ENCODE measurements around the gene ADCY9.
"Not testable (repeated sequence)": the region's sequence is repeated elsewhere in the genome, so short reads cannot be mapped to it uniquely, and the experiment has no call there.

ADCY9 gene

DNA sequence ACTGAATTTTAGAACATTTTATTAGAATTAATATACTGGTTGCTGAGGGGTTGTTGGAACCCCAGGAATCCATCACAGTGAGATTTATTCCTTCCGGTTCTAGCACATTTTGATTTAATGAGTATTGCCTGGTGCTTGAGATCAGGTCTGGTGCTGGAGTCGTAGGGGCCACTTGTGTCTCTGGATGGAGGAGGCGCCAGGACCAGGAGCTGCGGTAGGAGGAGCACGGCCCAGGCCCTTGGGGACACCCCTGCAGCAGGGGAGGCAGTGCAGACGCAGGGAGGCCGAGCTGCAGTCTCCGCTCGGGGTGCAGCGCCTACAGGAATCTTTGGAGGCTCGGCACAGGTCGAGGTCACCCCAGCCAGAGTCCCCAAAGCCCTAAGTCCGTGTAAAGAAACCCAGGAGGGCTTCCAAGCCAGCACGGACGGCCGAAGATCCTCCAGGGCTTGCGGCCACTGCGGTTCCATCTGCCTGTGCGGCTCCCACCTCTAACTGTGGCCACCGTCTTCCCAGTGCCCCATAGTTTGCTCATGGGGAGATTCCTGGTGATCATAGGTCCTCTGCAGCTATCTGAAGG is 169.6 kb downstream of the ADCY9 start:
- no peak for DNase-seq

DNA sequence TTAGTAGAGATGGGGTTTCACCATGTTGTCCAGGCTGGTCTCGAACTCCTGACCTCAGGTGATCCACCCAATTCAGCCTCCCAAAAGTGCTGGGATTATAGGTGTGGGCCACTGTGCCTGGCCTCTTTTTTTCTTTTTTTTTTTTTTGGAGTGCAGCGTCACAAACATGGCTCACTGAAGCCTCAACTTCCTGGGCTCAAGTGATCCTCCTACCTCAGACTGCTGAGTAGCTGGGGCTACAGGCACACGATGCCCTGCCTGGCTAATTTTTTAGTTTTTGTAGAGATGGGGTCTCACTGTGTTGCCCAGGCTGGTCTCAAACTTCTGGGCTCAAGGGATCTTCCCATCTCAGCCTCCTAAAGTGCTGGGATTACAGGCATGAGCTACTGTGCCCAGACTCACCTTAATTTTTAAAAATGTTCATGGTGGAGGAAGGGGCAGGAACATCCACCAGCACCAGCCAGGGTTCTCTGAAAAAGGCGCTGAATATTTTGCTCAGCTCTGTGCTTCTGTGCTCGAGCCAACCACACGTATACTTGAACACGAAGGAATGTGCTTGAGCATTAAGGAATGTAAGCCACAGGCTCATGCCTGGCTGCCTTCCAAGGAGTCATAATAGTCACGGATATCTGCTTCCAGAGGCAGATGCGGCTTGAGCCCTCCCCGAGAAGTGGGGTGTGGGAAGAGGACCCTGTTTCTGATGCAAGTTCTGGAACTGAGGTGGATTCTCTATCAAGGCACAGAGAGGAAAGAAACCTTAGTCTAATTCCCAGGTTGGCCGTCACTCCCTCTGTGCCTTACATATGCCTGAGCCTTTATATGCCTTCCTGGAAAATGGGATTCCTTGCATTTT is 170.3 kb downstream of the ADCY9 start:
- no peak for DNase-seq

GRCh38 chr16:3944457-3944856 is 171.8 kb downstream of the ADCY9 start:
- DNase-seq = not testable (repeated sequence)

GRCh38 chr16:3942146-3942545 is 174.1 kb downstream of the ADCY9 start:
- DNase-seq = not testable (repeated sequence)

GRCh38 chr16:3938843-3939624 is 177.2 kb downstream of the ADCY9 start:
- peak; percentile 50 for DNase-seq

DNA sequence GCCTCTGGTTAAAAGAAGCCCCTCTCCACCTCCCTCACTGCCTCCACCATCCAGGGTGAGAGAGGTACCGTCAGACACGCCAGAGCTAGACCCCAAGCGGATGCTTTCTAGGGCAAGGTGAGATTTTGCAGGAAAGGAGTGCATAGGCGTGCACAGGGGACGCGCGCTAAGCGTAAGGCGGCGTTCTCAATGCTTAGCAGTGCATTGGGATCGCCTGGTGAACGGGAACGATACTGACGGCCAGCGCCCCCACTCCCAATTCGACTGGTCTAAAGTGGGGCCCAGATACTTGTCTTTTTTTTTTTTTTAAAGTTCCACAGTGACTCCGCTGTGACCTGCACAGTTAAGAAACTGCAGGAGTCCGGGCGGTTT is 177.8 kb downstream of the ADCY9 start:
- no peak for DNase-seq

DNA sequence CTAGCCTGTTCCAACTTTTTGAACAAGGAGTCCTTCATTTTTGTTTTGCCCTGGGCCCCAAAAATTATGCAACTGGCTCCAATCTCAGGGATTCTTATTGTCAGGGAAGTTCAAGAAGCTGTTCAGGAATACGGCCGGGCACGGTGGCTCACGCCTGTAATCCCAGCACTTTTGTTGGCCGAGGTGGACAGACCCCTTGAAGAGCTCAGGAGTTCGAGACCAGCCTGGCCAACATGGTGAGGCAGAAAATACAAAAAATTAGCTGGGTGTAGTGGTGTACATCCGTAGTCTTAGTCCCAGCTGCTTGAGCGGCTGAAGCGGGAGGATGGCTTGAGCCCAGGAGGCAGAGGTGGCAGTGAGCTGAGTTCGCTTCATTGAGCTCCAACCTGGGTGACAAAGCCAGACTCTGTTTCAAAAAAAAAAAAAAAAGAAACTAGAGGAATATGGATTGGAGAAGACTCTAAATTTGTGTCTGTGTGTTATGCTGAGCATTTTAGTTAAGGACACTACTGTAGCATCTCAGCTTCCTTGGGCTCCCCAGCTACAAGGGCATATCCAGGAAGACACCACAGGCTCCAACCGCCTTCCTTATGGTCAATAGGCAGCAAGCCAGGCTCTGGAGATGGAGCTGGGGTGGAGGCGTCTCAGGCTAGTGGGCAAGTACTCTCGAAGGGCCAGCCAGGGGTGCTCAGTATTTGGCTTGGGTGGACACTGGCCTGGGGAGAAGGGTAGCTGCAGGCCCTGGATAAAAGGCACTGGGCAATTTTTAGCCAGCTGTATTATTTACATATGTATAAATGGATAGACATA is 179.0 kb downstream of the ADCY9 start:
- no peak for DNase-seq

GRCh38 chr16:3935921-3936320 is 180.3 kb downstream of the ADCY9 start:
- no peak for DNase-seq

DNA sequence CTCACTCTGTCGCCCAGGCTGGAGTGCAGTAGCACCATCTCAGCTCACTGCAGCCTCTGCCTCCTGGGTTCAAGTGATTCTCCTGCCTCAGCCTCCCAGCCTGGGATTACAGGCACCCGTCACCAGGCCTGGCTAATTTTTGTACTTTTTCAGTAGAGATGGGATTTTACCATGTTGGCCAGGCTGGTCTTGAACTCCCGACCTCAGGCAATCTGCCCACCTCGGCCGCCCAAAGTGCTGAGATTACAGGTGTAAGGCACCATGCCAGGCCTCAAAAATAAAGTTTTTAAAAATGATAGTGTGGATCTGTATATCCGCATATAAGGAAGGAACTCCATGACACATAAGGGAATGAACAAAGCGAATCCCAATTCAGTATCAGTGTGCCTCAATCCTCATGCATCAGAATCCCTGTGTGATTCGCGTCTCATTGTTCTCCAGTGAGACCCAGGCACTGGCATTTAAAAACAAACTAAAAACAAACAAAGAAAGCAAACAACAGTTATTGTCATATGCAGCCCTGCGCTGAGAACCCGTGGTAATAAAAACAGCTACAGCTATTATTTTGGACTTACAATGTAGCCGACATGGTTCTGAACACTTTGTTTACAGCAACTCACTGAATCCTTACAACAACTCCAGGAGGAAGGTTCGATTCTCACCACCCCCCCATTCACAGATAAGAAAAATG is 181.6 kb downstream of the ADCY9 start:
- no peak for DNase-seq

- not testable (repeated sequence) for DNase-seq
Measured at GRCh38 chr16:3927147-3927546, 189.1 kb downstream of the ADCY9 start.

DNA sequence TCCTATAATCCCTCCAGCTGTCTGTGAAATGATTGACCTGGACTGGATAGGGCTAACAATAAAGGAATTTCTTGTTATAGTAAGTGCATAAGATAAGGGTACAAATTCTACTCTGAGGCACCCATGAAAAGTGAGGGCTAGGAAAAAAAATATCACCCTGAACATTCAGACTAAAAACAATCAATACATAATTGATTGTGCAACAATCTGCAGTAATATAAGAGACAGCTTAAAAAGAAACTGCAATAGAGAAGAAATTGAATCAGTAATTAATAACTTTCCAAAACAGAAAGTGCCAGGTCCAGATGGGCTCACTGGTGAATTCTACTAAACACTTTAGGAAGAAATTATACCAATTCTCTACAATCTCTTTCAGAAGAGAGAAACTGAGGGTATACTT is 191.5 kb downstream of the ADCY9 start:
- no peak for DNase-seq

DNA sequence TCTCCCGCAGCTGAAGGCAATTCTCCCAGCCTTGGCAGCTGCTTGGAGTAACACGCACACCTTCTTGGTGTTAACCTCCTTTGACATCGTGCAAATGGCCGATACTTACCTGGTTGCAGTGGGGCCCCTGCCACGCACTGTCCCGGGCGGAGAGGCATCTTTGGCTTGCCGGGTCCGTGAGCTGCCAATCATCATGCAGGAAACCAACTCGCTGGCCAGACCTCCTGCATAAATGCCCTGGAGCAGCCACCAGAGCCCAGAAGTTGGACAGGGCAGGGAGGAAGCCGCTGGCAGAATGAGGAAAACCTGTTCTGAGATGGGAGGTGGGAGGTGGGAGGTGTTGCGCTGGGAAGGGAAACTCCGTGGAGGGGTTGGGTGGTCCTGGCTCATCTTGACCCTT is 194.0 kb downstream of the ADCY9 start:
- DNase-seq = no peak

DNA sequence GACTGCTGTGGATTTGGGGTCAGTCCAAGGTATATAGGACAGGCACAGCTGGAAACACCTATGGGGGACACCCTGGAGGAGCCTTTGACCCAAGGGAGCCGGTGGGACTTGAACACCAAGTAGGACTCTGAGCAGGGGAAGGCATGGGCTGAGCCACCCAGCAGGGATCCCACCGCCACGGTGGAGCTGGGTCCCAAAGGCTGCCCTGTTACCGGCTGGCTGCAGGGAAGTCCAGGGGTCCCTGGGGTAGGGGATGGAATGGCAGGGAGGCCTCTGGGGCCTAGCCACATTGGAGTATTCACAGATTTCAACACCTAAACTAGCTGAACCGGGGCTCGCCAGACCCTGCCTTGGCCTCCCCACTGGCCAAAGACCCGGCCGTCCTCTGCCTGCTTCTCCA is 196.0 kb downstream of the ADCY9 start:
- no peak for DNase-seq

DNA sequence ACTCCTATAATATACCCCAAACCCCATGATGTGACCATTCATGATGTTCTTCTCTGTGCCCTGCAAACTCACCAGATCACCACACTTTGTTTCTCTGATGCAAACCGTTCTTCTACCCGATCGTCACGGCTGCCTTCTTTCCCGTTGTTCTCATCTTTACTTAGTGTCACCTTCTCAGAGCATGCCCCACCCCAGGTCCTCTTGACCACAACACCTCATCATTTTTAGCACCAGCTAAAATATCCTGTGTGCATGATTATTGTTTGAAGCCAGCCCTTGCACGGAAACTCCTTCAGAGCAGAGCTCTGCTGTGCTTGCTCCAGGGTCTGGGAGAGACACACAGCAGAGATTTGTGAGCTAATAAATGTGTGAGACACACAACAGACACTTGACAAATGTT is 196.8 kb downstream of the ADCY9 start:
- no peak for DNase-seq

- DNase-seq = no peak
Measured at GRCh38 chr16:3915426-3916260, 200.6 kb downstream of the ADCY9 start.

- no peak for DNase-seq
Measured at GRCh38 chr16:3912897-3913296, 203.3 kb downstream of the ADCY9 start.

Data from NCI-H1436 (cell line).